AG04449 (cell line): ENCODE measurements around the gene NABP2.

Source experiments
- CTCF ChIA-PET: fragments of 350-600 bp; formaldehyde crosslinking; extraction: SDS; loops from one replicate; lab custom pipeline; 2021; ENCODE audit warnings: antibody characterized with exemption; lab: Yijun Ruan, JAX
- POLR2A ChIA-PET: fragments of 400-600, 350-600 bp; formaldehyde crosslinking; extraction: SDS; loops from one replicate; lab custom pipeline; 2020; ENCODE audit warnings: antibody characterized with exemption, inconsistent platforms; lab: Yijun Ruan, JAX
- DNase-seq: peaks from one replicate; pipeline ENCODE4 v3.0.0-alpha.2; 2010; ENCODE audit warnings: low read depth, low spot score
- H3K4me3 ChIP-seq: 2 replicates; pipeline ENCODE4 v1.5.1; 2011; ENCODE audit warnings: low read depth, mild to moderate bottlenecking, control low read depth, low read length
- TF ChIP-seq, protein P1 (sequence below): IDR thresholded peaks from one replicate; pipeline ENCODE4 v1.5.1; 2011; ENCODE audit warnings: mild to moderate bottlenecking, moderate library complexity, low read length, control low read depth, inconsistent platforms; ENCODE audit not compliant: insufficient read depth; ENCODE audit errors: missing control alignments

Gene NABP2

GRCh38 chr12:56224954-56225353, 812 bp downstream of the NABP2 start:
- TF ChIP-seq, protein P1, sequence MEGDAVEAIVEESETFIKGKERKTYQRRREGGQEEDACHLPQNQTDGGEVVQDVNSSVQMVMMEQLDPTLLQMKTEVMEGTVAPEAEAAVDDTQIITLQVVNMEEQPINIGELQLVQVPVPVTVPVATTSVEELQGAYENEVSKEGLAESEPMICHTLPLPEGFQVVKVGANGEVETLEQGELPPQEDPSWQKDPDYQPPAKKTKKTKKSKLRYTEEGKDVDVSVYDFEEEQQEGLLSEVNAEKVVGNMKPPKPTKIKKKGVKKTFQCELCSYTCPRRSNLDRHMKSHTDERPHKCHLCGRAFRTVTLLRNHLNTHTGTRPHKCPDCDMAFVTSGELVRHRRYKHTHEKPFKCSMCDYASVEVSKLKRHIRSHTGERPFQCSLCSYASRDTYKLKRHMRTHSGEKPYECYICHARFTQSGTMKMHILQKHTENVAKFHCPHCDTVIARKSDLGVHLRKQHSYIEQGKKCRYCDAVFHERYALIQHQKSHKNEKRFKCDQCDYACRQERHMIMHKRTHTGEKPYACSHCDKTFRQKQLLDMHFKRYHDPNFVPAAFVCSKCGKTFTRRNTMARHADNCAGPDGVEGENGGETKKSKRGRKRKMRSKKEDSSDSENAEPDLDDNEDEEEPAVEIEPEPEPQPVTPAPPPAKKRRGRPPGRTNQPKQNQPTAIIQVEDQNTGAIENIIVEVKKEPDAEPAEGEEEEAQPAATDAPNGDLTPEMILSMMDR: no peak
- CTCF ChIA-PET: interaction anchor here (0.7 to 5.6 kb wide), 8 partner anchors 9 to 34 kb away, joined by 3 to 58 read pairs (median 5); partner anchors contain the start of genes ANKRD52 and SMARCC2
- peak overlapping the region; percentile 78 for H3K4me3 ChIP-seq
- no peak for DNase-seq
- POLR2A ChIA-PET: no interaction called here

DNA sequence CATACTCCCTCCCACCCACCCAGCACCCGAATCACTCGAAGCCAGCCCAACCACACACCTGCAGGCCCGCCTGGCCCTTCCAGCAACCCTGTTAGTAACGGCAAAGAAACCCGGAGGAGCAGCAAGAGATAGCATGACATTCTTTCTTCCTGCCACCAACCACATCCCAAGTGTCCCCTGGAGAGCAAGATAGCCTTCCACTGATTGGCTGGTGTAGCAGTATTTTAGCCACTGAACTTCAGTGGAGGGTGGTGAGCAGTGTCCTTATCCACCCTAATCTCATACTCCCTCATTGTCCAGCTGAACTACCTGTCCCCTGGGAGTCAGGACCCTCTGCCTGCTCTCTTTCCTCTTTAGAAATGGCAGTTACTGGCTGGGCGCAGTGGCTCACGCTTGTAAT, 4.9 kb downstream of the NABP2 start:
- ChIA-PET POLR2A (no interaction called here), CTCF (interaction anchor here (0.9 to 5.6 kb wide), 3 partner anchors 29 to 110 kb away, joined by 3 to 36 read pairs (median 3); partner anchors contain the start of gene ANKRD52)

DNA sequence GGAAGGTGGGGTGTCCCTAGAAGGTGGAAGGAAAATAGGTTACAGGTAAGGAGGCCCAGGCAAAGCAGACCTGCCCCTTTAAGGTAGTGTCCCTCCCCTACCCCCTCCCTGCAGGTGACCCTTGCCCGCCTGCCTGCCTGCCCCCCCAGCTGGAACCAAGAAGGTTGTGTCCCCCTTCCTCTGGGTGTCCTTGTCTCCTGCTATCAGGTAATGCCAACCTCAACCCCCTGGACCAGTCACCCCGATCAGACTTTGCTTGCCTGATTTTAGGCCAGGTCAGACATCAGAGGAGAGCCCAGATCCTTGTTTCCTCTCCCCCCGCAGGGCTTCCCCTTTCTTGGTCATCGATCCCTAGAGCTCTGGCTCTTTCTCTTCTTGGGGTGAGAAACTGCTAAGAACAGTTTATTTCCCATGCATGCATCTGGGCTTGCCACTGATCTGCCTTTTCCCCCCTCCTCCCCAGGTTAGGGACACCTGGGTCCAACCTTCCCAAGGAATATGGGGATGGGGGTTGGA, 5.8 kb downstream of the NABP2 start, which contains the start of gene SLC39A5:
TSS of gene SLC39A5 (plus strand) at position 136 of the 516 bp plus-strand sequence. CDS start 1,224 bp downstream, outside the sequence.
- no peak for DNase-seq

More for the DNA sequence above, 4.9 kb downstream of the NABP2 start:
- TF ChIP-seq, protein P1: no peak
- no peak for DNase-seq
- H3K4me3 ChIP-seq: no peak overlapping the region

DNA sequence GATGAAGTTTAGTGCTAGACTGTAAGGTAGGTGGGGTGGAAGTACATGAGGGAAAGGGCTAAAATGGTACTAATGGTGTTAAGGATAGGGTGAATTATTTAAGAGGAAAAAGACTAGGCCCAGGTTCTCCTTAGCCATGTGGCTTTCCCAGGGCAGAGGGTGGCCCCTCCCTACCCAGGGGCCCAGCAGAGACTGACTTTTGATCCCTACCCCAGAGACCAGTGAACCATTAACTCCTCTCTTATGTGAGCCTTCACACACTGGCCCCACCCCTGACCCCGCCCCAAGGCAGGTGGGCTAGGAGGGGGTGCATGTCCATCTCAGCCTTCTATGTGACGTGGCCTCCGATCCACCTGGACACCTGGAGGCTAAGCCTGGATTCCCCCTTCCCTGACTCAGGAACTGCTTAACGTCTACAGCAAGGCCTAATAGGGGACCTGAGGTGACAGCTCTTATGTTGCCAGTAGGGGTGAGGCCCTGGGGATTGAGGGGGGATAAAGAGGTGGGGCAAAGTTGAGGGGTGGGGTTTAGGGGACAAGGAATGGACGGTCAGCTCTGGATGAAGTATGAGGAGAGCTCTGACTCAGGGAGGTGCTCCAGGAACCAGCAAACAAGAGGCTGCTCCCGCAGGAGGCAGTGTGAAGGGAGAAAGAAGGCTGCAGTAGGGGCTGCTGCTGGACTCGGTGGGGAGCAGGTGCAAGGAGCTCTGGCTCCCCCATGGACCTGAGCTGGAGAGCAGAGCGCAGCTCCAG, 6.5 kb downstream of the NABP2 start:
- CTCF ChIA-PET: interaction anchor here (0.7 to 4.4 kb wide), 7 partner anchors 8 to 41 kb away, joined by 3 to 23 read pairs (median 4); partner anchors contain the start of genes ANKRD52, RNF41 and SMARCC2
- TF ChIP-seq, protein P1: no peak
- POLR2A ChIA-PET: interaction anchor here (1.3 to 1.9 kb wide), 2 partner anchors 9 to 28 kb away, joined by 5 to 6 read pairs; partner anchors contain the start of genes ANKRD52 and RNF41
- DNase-seq: no peak
- H3K4me3 ChIP-seq: no peak overlapping the region

More for the DNA sequence above, 5.8 kb downstream of the NABP2 start, which contains the start of gene SLC39A5:
- H3K4me3 ChIP-seq: no peak within 1 kb of the TSS
- CTCF ChIA-PET: interaction anchor here (1.1 to 5.6 kb wide), 3 partner anchors 8 to 40 kb away, joined by 10 to 36 read pairs (median 23); partner anchors contain the start of genes ANKRD52, RNF41 and SMARCC2
- POLR2A ChIA-PET: no interaction called here
- TF ChIP-seq, protein P1: no peak

GRCh38 chr12:56231184-56231582, 7.0 kb downstream of the NABP2 start:
- TF ChIP-seq, protein P1: no peak
- POLR2A ChIA-PET: interaction anchor here (1.3 to 1.9 kb wide), 2 partner anchors 9 to 27 kb away, joined by 5 to 6 read pairs; partner anchors contain the start of genes ANKRD52 and RNF41
- no peak for DNase-seq
- H3K4me3 ChIP-seq: no peak overlapping the region
- CTCF ChIA-PET: interaction anchor here (0.6 to 4.4 kb wide), 9 partner anchors 9 to 84 kb away, joined by 3 to 23 read pairs (median 3); partner anchors contain the start of genes ANKRD52, RNF41 and SMARCC2
